Measurements from ENCODE around the gene NLRP5.
"Not testable (repeated sequence)": the region's sequence is repeated elsewhere in the genome, so short reads cannot be mapped to it uniquely, and the experiment has no call there.

The NLRP5 gene

DNA sequence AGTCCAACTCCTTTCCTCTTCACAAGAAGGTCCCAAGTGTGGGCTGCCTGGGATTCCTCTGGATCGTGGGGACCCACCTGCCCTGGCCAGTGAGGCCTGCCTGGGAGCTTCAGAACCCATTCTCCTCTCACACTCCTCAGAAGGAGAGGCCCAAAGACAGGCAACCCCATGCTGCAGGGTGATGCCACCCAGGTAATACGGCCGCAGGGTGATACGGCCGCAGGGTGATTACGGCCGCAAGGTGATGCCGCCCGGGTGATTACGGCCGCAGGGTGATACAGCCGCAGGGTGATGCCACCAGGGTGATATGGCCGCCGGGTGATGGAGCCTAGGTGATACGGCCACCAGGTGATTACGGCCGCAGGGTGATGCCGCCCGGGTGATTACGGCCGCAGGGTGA lies 111.7 kb downstream of the NLRP5 start:
- not testable (repeated sequence) for ATAC-seq (replicated peaks); H3K4me3 Mint-ChIP-seq; H3K27ac Mint-ChIP-seq; H3K9me3 Mint-ChIP-seq; H3K27me3 Mint-ChIP-seq; DNase-seq
- peaks cover 43 to 57% of the 10 kb centered on the region in 2 donors for H3K36me3 Mint-ChIP-seq
- peaks cover 12 to 13% of the 10 kb centered on the region in 2 donors for H3K4me1 Mint-ChIP-seq

DNA sequence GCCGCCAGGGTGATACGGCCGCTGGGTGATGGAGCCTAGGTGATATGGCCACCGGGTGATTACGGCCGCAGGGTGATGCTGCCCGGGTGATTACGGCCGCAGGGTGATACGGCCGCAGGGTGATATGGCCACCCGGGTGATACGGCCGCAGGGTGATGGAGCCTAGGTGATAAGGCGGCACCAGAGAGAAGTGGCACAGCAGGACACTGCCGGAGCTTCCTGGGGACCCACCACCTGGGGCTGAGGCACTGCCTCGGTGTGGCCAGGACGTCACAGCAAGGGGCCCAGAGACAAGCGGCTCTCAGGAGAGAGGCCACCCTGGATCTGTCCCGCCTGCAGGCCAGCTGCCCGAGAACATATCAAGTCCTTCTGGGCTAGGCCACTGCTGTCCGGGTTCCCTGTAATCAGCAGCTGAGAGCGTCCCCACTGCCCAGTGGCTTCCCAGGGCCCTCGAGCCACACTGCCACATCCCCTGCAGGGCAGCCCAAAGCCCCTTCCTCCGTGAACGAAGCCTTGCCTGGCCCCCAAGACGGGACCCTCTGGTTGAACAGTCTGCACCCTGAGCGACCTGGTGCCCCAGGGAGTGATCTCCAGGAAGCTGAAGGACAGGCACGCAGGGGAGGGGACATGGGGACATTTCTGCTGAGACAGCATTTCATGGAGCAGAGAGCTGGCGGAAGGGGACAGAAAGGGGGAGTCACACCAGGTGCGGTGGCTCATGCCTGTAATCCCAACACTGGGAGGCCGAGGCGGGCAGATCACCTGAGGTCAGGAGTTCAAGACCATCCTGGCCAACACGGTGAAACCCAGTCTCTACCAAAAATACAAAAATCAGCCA lies 112.4 kb downstream of the NLRP5 start:
- Mint-ChIP-seq H3K9me3 (no peaks in the 10 kb centered on the region), H3K27me3 (no peaks in the 10 kb centered on the region), H3K27ac (peak overlapping the region; percentile 28), H3K4me3 (no peak overlapping the region), H3K4me1 (peaks cover 11 to 15% of the 10 kb centered on the region in 2 donors), H3K36me3 (peaks cover 35 to 50% of the 10 kb centered on the region in 2 donors)
- no peak for DNase-seq
- no peak for ATAC-seq (replicated peaks)

DNA sequence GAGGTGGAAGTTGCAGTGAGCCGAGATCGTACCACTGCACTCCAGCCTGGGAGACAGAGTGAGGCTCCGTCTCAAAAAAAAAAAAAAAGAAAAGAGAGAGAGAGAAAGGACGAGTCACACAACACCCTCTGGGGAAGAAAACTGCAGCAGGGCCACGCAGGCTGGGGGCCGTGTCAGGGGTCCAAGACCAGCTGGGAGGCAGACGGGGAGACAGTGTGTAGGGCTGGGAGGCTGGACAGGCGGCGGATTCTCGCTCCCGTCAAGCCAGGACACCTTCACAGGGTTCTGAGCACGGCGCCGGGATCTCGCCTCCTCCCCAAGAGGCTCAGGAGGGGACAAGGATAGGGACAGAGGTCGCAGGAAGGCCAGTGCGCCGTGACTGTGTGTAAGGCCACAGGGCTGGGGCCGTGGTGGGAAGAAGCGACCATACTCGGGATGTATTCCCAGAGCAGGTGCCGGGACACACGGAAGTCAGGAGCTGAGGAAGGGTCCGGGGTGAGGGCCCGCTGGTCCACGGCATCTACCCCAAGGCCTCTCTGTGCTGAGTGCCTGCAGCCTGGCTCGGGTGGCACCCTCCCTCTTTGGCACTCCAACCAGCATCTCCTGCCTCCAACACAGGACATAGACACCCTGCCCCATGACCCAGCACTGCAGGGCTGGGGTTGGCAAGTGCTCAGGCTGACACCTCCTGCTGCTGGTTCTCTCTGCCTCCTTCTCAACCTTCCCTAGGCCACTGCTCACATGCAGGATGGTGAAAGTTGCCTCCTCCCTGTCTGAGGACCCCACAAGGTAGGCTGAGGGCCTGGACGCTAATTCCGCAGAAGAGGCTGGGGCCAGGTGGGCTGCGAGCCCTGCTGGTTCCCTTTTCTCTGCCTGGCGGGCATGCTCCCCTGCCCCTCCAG lies 113.3 kb downstream of the NLRP5 start:
- no peak for DNase-seq
- Mint-ChIP-seq H3K27ac (no peak overlapping the region), H3K4me3 (no peak overlapping the region), H3K9me3 (no peaks in the 10 kb centered on the region), H3K36me3 (peaks cover 35 to 46% of the 10 kb centered on the region in 2 donors), H3K27me3 (no peaks in the 10 kb centered on the region), H3K4me1 (peaks cover 16 to 21% of the 10 kb centered on the region in 2 donors)
- ATAC-seq (replicated peaks) = no peak

DNA sequence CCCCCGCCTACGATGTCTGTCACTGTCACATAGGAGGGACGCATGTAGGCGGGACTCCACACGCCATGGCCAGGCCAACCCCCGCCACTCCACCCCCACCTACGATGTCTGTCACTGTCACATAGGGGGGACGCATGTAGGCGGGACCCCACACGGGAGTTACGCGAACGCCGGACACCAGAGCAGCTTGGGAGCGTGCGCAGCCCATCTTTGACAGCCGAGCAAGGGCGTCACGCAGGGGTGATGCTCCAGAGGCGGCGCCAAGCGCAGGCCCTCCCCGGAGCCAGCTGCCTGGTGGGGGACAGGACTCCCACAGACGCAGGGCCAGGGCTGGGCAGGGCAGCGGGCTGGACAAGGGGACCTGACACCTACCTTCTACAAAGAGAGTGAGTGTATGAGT lies 114.5 kb downstream of the NLRP5 start:
- peaks cover 27 to 40% of the 10 kb centered on the region in 2 donors for H3K36me3 Mint-ChIP-seq
- H3K9me3 Mint-ChIP-seq = no peaks in the 10 kb centered on the region
- H3K27me3 Mint-ChIP-seq = no peaks in the 10 kb centered on the region
- no peak for DNase-seq
- peak overlapping the region; percentile 37 for H3K27ac Mint-ChIP-seq
- no peak for ATAC-seq (replicated peaks)
- H3K4me3 Mint-ChIP-seq = no peak overlapping the region
- H3K4me1 Mint-ChIP-seq = peaks cover 24 to 28% of the 10 kb centered on the region in 2 donors

DNA sequence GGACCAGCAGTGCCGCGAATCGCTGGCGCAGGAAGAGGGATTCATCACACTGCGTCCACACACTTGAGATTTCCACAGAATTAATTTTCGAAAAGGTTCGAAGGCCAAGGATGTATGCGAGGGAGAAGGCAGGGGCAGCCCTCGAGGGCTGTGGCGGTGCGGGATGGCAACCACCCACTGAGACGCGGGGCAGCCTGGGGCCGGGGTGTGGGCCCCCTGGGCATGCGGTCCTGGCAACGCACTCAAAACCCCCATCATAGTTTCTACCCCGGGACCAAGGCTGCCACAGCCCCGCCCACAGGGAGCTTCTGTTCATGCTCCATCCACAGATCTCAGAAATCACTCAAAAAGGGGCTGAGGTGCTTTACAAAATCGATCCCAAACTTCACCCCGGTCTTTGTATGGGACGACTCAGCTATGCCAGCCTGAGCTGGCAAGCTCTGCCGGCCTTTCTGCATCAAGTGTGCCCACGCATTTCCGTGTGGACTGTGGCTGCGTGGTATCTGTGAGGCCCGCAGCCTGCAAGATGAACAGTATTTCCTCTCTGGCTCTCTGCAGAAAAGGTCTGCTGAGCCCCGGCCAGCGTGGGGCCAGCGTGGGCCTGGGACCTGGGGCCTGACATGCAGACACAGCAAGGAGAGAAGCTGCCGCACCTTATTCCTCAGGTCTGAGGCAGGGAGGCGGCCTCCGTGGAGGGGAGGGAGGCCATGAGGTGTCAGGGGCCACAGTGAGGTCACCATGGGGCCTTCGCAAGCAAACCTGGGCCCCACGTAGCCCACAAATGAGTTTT lies 115.4 kb downstream of the NLRP5 start:
- no peak for ATAC-seq (replicated peaks)
- Mint-ChIP-seq H3K9me3 (no peaks in the 10 kb centered on the region), H3K36me3 (peaks cover 36 to 49% of the 10 kb centered on the region in 2 donors), H3K4me3 (no peak overlapping the region), H3K27ac (peak overlapping the region; percentile 59), H3K4me1 (peaks cover 32 to 36% of the 10 kb centered on the region in 2 donors), H3K27me3 (no peaks in the 10 kb centered on the region)
- no peak for DNase-seq

DNA sequence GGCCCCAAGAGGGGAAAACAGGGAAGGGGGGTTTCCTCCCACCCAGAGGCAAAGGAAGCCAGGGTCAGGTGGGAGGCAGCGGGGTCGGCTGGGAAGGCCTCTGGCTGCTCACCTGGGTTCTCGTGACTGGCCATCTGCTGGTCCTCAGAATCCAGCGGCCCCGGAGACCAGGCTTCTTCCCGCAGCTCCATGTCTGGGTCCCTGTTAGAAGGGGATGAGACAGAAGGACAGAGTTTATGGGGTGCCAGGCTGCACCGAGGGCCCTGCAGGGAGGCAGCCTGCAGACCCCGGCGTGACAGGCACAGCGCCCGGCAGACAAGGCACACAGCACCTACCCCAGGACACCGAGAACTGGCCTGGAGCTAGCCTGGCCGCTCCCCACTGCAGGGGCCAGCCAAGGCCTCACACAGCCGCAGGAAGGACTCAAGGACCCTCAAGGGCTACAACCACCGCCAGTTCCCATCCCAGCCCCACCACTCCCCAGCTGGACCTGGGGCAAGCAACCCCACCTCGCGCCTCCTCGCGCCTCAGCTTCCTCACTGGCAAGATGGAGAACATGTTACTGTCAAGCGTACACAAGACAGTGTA lies 116.5 kb downstream of the NLRP5 start:
- ATAC-seq (replicated peaks) = no peak

DNA sequence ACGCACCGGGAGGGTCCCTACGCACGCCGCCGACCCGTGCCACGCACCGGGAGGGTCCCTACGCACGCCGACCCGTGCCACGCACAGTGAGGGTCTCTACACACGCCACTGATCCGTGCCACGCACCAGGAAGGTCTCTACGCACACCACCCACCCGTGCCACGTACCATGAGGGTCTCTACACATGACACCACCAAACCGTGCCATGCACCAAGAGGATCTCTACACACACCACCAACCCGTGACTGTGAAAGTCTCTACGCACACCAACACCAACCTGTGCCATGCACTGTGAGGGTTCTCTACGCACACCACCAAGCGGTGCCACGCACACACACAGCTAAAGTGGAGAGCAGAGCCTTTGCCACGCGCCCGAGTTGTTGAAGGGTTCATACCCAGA lies 117.8 kb downstream of the NLRP5 start:
- Mint-ChIP-seq H3K27ac (peak overlapping the region; percentile 42), H3K27me3 (no peaks in the 10 kb centered on the region), H3K9me3 (no peaks in the 10 kb centered on the region), H3K4me1 (peaks cover 48 to 61% of the 10 kb centered on the region in 2 donors), H3K4me3 (no peak overlapping the region), H3K36me3 (peaks cover 36 to 53% of the 10 kb centered on the region in 2 donors)
- DNase-seq (no peak), ATAC-seq (replicated peaks) (no peak)

More for the DNA sequence above, 116.5 kb downstream of the NLRP5 start:
- Mint-ChIP-seq H3K4me3 (no peak overlapping the region), H3K27me3 (no peaks in the 10 kb centered on the region), H3K36me3 (peaks cover 40 to 54% of the 10 kb centered on the region in 2 donors), H3K4me1 (peaks cover 37 to 48% of the 10 kb centered on the region in 2 donors), H3K9me3 (no peaks in the 10 kb centered on the region), H3K27ac (peak overlapping the region; percentile 20)
- DNase-seq = no peak

DNA sequence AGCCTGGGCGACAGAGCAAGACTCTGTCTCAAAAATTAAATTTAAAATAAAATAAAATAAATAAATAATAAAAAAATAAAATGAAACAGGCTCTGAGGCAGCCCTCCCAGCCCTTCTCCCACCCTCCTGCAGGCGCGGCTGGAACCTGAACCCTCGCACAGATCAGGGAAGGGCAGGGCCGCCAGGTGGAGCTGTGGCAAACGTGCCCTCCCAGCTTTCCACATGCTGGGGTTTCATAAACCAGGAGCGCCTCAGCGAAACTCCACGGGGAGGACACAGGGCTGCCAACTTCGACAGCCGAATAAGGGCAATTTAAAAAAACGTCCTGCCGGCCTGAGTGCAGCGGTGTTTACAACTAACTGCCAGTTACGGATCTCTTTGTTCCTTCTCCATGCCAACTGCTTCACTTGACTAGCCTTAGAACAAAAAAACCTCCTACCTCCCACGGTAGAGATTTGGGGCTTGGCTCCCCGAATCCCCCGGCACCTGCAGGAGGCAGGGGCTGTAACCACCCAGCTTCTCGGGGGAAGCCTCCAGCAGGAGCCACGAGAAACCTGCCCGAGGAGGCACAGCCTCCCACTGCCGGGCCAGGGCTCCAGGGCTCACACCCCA lies 118.6 kb downstream of the NLRP5 start:
- peaks cover 30 to 47% of the 10 kb centered on the region in 2 donors for H3K36me3 Mint-ChIP-seq
- no peaks in the 10 kb centered on the region for H3K27me3 Mint-ChIP-seq
- peak; percentile 22 for DNase-seq
- H3K4me1 Mint-ChIP-seq = peaks cover 46 to 66% of the 10 kb centered on the region in 2 donors
- H3K9me3 Mint-ChIP-seq = no peaks in the 10 kb centered on the region
- peak overlapping the region; percentile 92 for H3K27ac Mint-ChIP-seq
- H3K4me3 Mint-ChIP-seq = peak overlapping the region; percentile 70 to 71
- peak; percentile 77 to 78 for ATAC-seq (replicated peaks)

DNA sequence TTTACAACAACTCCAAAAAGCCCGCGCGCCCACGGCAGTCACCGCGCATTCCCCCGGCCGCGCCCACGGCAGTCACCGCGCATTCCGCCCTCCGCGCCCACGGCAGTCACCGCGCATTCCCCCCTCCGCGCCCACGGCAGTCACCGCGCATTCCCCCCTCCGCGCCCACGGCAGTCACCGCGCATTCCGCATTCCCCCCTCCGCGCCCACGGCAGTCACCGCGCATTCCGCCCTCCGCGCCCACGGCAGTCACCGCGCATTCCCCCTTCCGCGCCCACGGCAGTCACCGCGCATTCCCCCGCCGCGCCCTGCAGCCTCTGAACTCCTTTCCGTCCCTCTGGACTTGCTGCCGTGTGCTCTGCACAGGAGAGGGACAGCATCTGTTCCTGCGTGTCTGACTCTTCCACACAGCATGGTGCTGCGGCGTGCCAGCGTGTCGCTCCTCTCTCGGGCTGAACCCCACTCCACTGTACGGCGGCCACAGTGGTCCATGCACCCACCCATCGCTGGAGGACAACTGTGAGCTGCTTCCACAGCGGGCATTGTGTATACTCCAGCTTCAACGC lies 119.3 kb downstream of the NLRP5 start:
- not testable (repeated sequence) for H3K27me3 Mint-ChIP-seq; DNase-seq; H3K9me3 Mint-ChIP-seq; ATAC-seq (replicated peaks)
- peaks cover 26 to 40% of the 10 kb centered on the region in 2 donors for H3K36me3 Mint-ChIP-seq
- peak overlapping the region; percentile 82 for H3K27ac Mint-ChIP-seq
- peak overlapping the region; percentile 74 to 80 for H3K4me3 Mint-ChIP-seq
- H3K4me1 Mint-ChIP-seq = peaks cover 52 to 73% of the 10 kb centered on the region in 2 donors

DNA sequence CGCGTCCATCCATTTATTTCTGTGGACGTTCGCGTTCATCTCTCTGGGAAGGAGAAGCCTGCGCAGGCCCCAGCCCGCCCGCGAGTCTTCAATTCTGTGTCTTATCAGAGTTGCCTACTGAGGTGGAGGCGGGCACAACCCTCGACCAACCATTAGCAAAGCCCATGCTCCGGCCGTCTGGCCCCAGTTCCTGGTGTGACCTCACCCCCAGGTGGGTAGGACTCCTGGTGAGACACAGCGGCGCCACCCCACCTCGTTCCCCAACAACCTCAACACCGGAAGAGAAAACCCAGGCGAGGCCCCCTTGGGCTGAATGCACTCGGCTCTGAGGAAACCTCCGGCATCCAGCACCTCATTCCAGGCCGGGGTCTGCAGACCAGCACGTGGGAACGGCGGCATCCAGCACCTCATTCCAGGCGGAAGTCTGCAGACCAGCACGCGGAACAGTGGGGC lies 119.8 kb downstream of the NLRP5 start:
- Mint-ChIP-seq H3K36me3 (peaks cover 21 to 35% of the 10 kb centered on the region in 2 donors), H3K27me3 (no peaks in the 10 kb centered on the region), H3K9me3 (no peaks in the 10 kb centered on the region), H3K4me1 (peaks cover 56 to 78% of the 10 kb centered on the region in 2 donors), H3K27ac (peak overlapping the region; percentile 82), H3K4me3 (peak overlapping the region; percentile 74 to 80)
- DNase-seq = no peak
- ATAC-seq (replicated peaks) = no peak

DNA sequence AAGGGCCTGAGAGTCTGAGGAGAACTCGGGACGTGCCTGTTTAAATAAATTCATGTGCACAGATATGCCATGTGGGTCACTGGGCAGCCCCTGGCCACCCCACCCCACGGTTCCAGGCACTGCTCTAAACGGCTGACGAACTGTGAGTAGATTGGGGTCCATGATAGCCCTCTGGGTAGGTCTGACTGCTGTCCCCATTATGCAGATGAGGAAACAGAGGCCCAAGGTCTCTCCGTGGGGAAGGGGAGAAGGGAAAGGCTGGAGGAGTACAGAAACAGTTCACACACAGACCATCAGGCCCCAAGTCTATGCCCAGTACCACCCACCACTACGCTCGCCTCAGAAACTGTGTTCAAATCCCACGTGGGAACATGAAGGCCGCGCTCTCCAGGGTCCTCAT lies 120.4 kb downstream of the NLRP5 start:
- DNase-seq (no peak), ATAC-seq (replicated peaks) (no peak)
- peaks cover 18 to 29% of the 10 kb centered on the region in 2 donors for H3K36me3 Mint-ChIP-seq
- no peaks in the 10 kb centered on the region for H3K27me3 Mint-ChIP-seq
- peak overlapping the region; percentile 82 for H3K27ac Mint-ChIP-seq
- H3K4me3 Mint-ChIP-seq = peak overlapping the region in 1 of 2 donors; percentile 80
- no peaks in the 10 kb centered on the region for H3K9me3 Mint-ChIP-seq
- peaks cover 60 to 84% of the 10 kb centered on the region in 2 donors for H3K4me1 Mint-ChIP-seq

DNA sequence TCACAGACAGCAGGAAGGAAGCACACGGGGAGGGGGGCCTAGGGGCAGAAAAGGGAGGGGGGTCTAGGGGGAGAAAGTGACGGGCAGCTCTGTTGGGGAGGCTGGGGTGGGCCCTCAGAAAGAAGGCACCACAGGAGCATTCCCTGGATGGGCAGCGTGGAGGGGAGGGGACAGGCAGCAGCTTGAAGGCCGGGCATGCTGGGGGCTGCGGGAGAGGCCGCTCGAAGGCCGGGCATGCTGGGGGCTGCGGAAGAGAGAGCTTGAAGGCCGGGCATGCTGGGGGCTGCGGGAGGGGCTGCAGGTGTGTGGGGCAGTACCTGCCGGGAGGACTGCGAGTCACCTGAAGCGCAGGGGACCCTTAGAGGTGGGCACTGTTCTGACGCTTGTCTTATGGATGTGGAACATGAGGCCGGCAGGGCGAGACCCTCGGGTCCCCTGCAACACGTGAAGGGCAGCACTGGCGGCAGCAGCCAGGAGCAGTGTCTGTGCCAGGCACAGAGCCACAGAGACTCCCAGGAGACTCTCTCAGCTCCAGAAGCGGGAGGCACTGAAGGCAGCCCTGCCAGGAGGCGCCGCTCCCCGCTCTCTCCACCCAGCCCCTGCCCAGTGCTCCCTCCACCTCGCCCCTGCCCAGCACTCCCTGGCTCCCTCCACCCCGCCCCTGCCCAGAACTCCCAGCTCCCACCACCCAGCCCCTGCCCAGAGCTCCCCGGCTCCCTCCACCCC lies 121.2 kb downstream of the NLRP5 start:
- ATAC-seq (replicated peaks) = no peak
- no peaks in the 10 kb centered on the region for H3K27me3 Mint-ChIP-seq
- peak overlapping the region in 1 of 2 donors; percentile 44 for H3K4me3 Mint-ChIP-seq
- H3K27ac Mint-ChIP-seq = peak overlapping the region; percentile 20
- DNase-seq = no peak
- H3K4me1 Mint-ChIP-seq = peaks cover 62 to 87% of the 10 kb centered on the region in 2 donors
- H3K9me3 Mint-ChIP-seq = no peaks in the 10 kb centered on the region
- H3K36me3 Mint-ChIP-seq = peaks cover 18 to 31% of the 10 kb centered on the region in 2 donors

Data from stimulated activated naive B cell treated with anti-CD40 and anti-IgM and Interleukin-4, amounts not matched to agents 10 μg/mL and 1 μg/mL and 100 μg/mL, for 72 hours (primary cell).